Upper lobe of left lung (tissue), 6 donors: ENCODE results near the gene BARX1. TPM values are rescaled to one million over a fixed set of nuclear protein-coding genes. Genes with fewer than 3 reads are reported as not detected.
A peak's percentile ranks its signal among the peaks of the same experiment; 100 is the strongest.

ENCODE experiments used
- ATAC-seq, 2 donors: fragments of 200-7000 bp; cut with Tn5 transposase; one replicate each; pipeline ENCODE4 v1.9.1; 2022; ENCODE audit warnings: mild to moderate bottlenecking in 2 of 2, moderate library complexity in 2 of 2; ENCODE audit not compliant: low FRiP score in 2 of 2
- DNase-seq, 2 donors: peaks; one replicate each; pipeline ENCODE4 v3.0.0-alpha.2; 2019 to 2020
- H3K27ac ChIP-seq, 4 donors: fragments of 200-600 bp; sonication (generic); one replicate each; pipeline ENCODE4 v1.5.1; 2016 to 2019
- H3K27me3 ChIP-seq, 4 donors: fragments of 200-600 bp; sonication (generic); one replicate each; pipeline ENCODE4 v1.5.1; 2017 to 2019
- H3K36me3 ChIP-seq, 4 donors: fragments of 200-600 bp; sonication (generic); one replicate each; pipeline ENCODE4 v1.5.1; 2016 to 2019
- H3K4me1 ChIP-seq, 4 donors: fragments of 200-600 bp; sonication (generic); one replicate each; pipeline ENCODE4 v1.5.1; 2018 to 2019
- H3K4me3 ChIP-seq, 4 donors: fragments of 200-600 bp; sonication (generic); one replicate each; pipeline ENCODE4 v1.5.1; 2017 to 2019; ENCODE audit warnings: mild to moderate bottlenecking in 2 of 4, moderate library complexity in 1 of 4
- H3K9me3 ChIP-seq, 4 donors: fragments of 200-600 bp; sonication (generic); one replicate each; pipeline ENCODE4 v1.5.1; 2018 to 2019
- EP300 ChIP-seq, 4 donors: sonication (generic); formaldehyde crosslinking; IDR thresholded peaks; one replicate each; pipeline ENCODE4 v1.5.1; 2017; ENCODE audit warnings: antibody characterized with exemption in 4 of 4, control low read depth in 2 of 4
- POLR2A ChIP-seq, 4 donors: fragments of 450-650 bp; IDR thresholded peaks; one replicate each; pipeline ENCODE4 v1.5.1; 2016 to 2017; ENCODE audit warnings: antibody characterized with exemption in 4 of 4, mild to moderate bottlenecking in 2 of 4
- POLR2AphosphoS5 ChIP-seq, 2 donors: sonication (generic); formaldehyde crosslinking; IDR thresholded peaks; one replicate each; pipeline ENCODE4 v1.5.1; 2017; ENCODE audit warnings: antibody characterized with exemption in 2 of 2
- WGBS, 2 donors: methylation state at CpG; one replicate each; pipeline ENCODE4 v1.1.5; 2017 to 2018; 5-methylcytosine and 5-hydroxymethylcytosine counted together
- total RNA-seq, 6 donors: library from RNA; depleted of rRNA in 4 of 6; stranded (reverse); fragments of >200 nt in 4 of 6; gene quantifications; one replicate each; pipeline versions ENCODE4 v1.1.0 to v1.2.1, GENCODE V29; 2016 to 2021
- TF ChIP-seq, protein P1 (sequence below), 6 experiments: fragments of 450-650 bp in 4 of 6; fragments of 200-600 bp in 2 of 6; sonication (generic) in 2 of 6; IDR thresholded peaks; one replicate each; pipeline ENCODE4 v1.5.1; 2016 to 2019; ENCODE audit warnings: antibody characterized with exemption in 6 of 6
- donor health status: DM: no; HTN: no; CAD: no; lungs with moderate emphysema.
- donor health status: DM: no; HTN: yes; CAD: no; lungs with severe emphysema.

Gene BARX1
- total RNA-seq, 6 donors from 2014 or later: not detected

GRCh38 chr9:93949073-93949693 lies 6.0 kb downstream of the BARX1 start:
- Histone ChIP-seq H3K27me3 (peaks cover 2 to 85% (median 54%) of the 10 kb centered on the region in 4 donors), H3K36me3 (no peaks in the 10 kb centered on the region), H3K4me3 (no peak overlapping the region), H3K4me1 (peaks cover 32 to 57% (median 42%) of the 10 kb centered on the region in 4 donors), H3K9me3 (no peaks in the 10 kb centered on the region), H3K27ac (no peak overlapping the region)
- DNase-seq (peak in 1 of 2 donors; percentile 65), ATAC-seq (no peak)
- TF ChIP-seq, protein P1, sequence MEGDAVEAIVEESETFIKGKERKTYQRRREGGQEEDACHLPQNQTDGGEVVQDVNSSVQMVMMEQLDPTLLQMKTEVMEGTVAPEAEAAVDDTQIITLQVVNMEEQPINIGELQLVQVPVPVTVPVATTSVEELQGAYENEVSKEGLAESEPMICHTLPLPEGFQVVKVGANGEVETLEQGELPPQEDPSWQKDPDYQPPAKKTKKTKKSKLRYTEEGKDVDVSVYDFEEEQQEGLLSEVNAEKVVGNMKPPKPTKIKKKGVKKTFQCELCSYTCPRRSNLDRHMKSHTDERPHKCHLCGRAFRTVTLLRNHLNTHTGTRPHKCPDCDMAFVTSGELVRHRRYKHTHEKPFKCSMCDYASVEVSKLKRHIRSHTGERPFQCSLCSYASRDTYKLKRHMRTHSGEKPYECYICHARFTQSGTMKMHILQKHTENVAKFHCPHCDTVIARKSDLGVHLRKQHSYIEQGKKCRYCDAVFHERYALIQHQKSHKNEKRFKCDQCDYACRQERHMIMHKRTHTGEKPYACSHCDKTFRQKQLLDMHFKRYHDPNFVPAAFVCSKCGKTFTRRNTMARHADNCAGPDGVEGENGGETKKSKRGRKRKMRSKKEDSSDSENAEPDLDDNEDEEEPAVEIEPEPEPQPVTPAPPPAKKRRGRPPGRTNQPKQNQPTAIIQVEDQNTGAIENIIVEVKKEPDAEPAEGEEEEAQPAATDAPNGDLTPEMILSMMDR (IDR thresholded peaks at IDR 0.05): no peak
- TF ChIP-seq POLR2AphosphoS5 (IDR thresholded peaks at IDR 0.05) (no peak), POLR2A (IDR thresholded peaks at IDR 0.05) (no peak), EP300 (IDR thresholded peaks at IDR 0.05) (no peak)
- 5 to 8% methylated on average over 8 to 32 of the region's 32 CpGs for WGBS, 2 donors

GRCh38 chr9:93948441-93949072 lies 6.6 kb downstream of the BARX1 start:
- WGBS, 2 donors: 5% methylated on average over 24 to 30 of the region's 40 CpGs
- no peaks in the 10 kb centered on the region for H3K9me3 ChIP-seq
- DNase-seq (peak in 1 of 2 donors; percentile 76), ATAC-seq (no peak)
- H3K4me1 ChIP-seq: peaks cover 32 to 53% (median 41%) of the 10 kb centered on the region in 4 donors
- H3K27ac ChIP-seq: no peak overlapping the region
- H3K4me3 ChIP-seq: no peak overlapping the region
- H3K36me3 ChIP-seq: no peaks in the 10 kb centered on the region
- TF ChIP-seq, protein P1 (IDR thresholded peaks at IDR 0.05): no peak
- TF ChIP-seq EP300 (IDR thresholded peaks at IDR 0.05) (no peak), POLR2A (IDR thresholded peaks at IDR 0.05) (no peak), POLR2AphosphoS5 (IDR thresholded peaks at IDR 0.05) (no peak)
- peaks cover 2 to 84% (median 51%) of the 10 kb centered on the region in 4 donors for H3K27me3 ChIP-seq

- Histone ChIP-seq H3K27me3 (peaks cover 2 to 74% (median 46%) of the 10 kb centered on the region in 4 donors), H3K4me1 (peaks cover 25 to 42% (median 32%) of the 10 kb centered on the region in 4 donors), H3K9me3 (no peaks in the 10 kb centered on the region), H3K36me3 (no peaks in the 10 kb centered on the region), H3K27ac (no peak overlapping the region), H3K4me3 (no peak overlapping the region)
- 8 to 13% methylated on average over 5 to 13 of the region's 13 CpGs for WGBS, 2 donors
- ATAC-seq (no peak), DNase-seq (no peak)
- TF ChIP-seq POLR2AphosphoS5 (IDR thresholded peaks at IDR 0.05): no peak
- no peak for TF ChIP-seq POLR2A (IDR thresholded peaks at IDR 0.05)
- TF ChIP-seq, protein P1 (IDR thresholded peaks at IDR 0.05): no peak
- no peak for TF ChIP-seq EP300 (IDR thresholded peaks at IDR 0.05)
These were observed 7.6 kb downstream of the BARX1 start for GRCh38 chr9:93947409-93948070.

DNA sequence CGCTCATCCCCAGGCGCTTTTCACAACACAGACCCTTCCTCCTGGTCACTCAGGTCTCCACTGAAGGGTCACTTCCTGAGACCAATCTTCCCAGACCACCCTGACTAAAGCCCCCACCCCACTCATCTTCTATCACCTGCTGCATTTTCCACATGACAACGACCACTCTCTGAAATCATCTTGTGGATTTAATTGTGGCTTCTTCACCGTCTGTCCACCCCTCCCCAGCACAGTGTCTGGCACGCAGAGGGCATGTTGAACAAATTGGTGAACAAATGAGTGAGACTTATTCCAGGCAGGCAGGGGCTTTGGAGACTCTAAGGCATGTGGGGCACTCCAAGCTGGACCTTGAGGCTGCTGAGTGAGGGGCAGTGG lies 8.8 kb downstream of the BARX1 start:
- H3K4me3 ChIP-seq: peak overlapping the region in 2 of 4 donors; percentile 39 to 41
- ATAC-seq (no peak), DNase-seq (no peak)
- WGBS, 2 donors: 10 to 13% methylated on average over 5 of the region's 5 CpGs
- peaks cover 2 to 62% (median 34%) of the 10 kb centered on the region in 4 donors for H3K27me3 ChIP-seq
- no peaks in the 10 kb centered on the region for H3K36me3 ChIP-seq
- no peaks in the 10 kb centered on the region for H3K9me3 ChIP-seq
- no peak overlapping the region for H3K27ac ChIP-seq
- TF ChIP-seq EP300 (IDR thresholded peaks at IDR 0.05) (no peak), POLR2AphosphoS5 (IDR thresholded peaks at IDR 0.05) (no peak), POLR2A (IDR thresholded peaks at IDR 0.05) (no peak)
- TF ChIP-seq, protein P1 (IDR thresholded peaks at IDR 0.05): no peak
- peaks cover 13 to 30% (median 20%) of the 10 kb centered on the region in 4 donors for H3K4me1 ChIP-seq
